Subcutaneous adipose tissue (tissue), 4 donors: Measurements from ENCODE around the gene RFX2. TPM values are rescaled to one million over a fixed set of nuclear protein-coding genes. Genes with fewer than 3 reads are reported as not detected.

Source experiments
- total RNA-seq, 4 donors: library from RNA; depleted of rRNA; stranded (reverse); fragments of >200 nt; gene quantifications; one replicate each; pipeline ENCODE4 v1.1.0, GENCODE V29; 2016
- TF ChIP-seq, protein P1 (sequence below): fragments of 450-650 bp; IDR thresholded peaks from one replicate; pipeline ENCODE4 v1.5.1; 2016; ENCODE audit warnings: low read depth, mild to moderate bottlenecking, control low read depth, antibody characterized with exemption, moderate library complexity

Gene RFX2
- total RNA-seq, 4 donors from 2014 or later: 2.9 to 8.9 (median 7.2) TPM

DNA sequence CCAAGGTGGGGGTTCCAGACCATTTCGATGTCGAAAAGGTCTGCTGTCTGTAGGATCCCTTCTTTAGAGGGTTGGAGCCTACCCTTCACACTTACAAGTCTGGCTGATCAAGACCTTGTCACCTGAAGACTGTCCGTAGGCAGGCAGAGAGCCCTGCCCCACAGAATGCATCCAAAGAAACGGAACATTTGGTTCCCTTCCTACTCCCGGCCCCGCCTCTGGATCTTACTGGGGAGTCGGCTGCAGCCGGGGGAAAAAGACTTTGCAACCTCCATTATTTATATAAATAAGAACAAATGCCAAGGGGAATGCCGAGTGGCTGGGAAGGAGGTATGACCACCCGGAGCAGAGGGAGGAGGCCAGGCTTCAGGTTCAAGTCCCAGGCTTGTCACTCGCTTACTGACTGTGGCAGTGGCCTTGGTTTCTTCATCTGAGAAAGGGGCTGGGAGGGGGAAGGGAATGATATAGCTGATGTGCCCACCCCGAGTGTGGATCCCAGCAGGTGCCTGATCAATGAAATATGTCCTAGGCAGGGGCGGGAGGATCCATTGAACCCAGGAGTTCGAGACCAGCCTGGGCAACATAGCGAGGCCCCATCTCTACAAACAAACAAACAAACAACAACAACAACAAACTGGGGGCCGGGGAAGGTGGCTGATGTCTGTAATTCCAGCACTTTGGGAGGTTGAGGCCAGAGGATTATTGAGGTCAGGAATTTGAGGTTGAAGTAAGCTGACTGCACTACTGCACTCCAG is 48.7 kb downstream of the RFX2 start:
- TF ChIP-seq, protein P1, sequence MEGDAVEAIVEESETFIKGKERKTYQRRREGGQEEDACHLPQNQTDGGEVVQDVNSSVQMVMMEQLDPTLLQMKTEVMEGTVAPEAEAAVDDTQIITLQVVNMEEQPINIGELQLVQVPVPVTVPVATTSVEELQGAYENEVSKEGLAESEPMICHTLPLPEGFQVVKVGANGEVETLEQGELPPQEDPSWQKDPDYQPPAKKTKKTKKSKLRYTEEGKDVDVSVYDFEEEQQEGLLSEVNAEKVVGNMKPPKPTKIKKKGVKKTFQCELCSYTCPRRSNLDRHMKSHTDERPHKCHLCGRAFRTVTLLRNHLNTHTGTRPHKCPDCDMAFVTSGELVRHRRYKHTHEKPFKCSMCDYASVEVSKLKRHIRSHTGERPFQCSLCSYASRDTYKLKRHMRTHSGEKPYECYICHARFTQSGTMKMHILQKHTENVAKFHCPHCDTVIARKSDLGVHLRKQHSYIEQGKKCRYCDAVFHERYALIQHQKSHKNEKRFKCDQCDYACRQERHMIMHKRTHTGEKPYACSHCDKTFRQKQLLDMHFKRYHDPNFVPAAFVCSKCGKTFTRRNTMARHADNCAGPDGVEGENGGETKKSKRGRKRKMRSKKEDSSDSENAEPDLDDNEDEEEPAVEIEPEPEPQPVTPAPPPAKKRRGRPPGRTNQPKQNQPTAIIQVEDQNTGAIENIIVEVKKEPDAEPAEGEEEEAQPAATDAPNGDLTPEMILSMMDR: no peak

DNA sequence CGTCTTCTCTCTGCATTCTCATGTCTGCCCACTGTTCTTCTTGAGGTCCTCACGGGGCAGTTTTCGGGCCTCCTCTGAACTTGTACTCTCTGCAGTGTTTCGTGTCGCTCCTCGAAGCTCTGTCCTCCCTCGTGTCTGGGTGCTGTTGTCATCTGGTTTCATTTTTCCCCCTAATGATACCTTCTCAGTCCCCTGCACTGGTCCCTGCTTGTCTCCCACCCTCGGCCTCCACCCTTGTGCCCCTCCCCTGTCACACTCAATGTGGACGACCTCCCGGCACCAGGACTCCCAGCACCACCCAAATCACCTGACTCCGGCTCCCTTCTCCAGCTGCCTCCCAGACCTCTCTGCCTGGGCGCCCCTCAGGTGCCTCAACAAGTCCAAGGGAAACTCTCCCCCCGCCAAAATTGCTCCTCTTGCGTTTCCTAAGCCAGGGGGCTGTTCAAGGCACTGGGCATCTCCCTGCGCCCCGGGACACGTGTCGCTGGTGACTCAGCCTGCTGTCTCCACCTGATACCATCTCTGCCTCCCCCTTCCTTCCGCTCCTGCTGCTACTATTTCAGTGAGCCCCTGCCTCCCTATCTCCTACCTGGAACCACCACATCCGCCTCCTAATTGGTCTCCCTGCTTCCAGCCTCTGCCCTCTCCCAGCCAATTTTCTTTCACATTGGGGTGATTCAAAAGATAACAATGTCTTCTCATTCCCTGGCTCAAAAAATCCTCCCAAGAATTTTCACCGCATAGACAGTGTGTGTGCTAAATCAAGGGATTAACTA is 49.5 kb downstream of the RFX2 start:
- TF ChIP-seq, protein P1: no peak

DNA sequence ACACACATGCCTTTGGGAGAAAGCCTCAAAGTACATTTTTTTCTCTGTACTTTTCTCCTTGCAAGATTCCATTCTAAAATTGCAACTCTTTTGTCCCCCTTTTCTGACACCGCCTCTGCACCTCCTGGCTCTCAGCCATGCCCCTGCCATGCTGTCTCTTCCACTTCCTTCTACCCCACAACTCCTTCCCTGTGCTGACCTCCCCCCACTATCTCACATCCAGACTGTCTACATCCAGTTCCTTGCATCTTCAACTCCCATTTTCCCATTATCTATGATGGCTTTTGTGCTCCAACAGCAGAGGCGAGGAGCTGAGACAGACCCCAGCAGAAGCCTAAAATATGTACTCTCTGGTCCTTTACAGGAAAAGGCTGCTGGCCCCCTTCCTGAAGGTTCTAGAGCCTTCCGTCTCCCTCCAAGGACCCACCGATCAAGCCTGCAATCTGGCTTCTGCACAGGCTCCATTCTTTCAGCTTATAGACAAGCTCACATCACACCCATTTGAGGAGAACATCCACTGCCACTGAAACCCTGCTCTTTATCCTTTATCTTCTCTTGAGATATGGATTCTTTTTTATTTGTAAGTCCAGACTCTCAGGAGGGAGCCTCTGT is 50.2 kb downstream of the RFX2 start:
- TF ChIP-seq, protein P1: no peak

DNA sequence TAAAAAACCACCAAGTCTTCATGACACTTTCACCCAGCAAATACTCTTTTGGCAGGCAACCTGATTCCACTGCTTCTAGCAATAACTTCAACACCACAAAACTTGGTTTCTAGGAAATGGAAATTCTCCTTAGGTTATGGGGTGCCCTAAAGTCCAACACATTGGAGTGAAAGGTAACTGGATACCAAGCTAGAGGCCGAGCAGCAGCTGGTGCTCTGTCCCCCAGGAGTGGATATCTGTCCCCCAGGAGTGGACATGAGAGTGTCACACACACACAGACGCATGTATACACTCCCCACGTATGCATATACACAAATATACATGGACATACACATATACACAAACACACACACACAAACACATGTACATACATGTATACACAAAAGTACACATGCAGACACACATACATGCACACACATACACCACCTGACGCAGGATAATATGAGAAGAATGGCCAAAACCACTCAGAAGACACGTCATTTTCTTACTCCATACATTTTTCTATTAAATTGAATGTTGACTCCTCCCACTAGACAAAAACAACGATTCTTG is 50.8 kb downstream of the RFX2 start:
- TF ChIP-seq, protein P1: no peak

DNA sequence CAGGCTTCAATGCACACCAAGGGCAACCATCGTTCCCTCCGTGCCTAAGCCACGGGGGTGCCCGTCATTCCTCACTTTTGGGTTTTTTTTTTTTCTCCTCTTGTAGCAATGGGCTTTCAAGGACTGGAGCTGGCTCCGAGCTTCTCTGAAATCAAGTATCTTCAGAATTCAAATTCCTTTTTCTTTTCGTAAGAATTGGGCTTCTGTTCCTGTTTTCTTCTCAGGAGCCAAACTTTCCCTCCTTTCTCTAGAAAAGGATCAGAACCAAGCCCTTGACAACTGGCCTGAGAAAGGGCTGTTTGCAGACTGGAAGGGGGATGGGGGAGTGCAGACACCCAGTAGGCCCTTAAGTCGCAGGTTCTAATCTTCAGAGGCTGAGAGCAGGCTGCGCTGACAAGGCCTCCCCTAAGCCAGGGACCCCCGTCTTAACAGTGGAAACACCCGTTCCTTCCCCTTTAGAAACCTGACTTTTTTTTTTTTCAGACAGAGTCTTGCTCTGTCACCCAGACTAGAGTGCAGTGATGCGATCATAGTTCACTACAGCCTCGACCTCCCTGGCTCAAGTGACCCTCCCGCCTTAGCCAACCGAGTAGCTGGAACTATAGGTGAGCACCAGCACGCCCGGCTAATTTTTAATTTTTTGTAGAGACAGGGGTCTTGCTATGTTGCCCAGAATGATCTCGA is 51.6 kb downstream of the RFX2 start:
- TF ChIP-seq, protein P1: no peak

DNA sequence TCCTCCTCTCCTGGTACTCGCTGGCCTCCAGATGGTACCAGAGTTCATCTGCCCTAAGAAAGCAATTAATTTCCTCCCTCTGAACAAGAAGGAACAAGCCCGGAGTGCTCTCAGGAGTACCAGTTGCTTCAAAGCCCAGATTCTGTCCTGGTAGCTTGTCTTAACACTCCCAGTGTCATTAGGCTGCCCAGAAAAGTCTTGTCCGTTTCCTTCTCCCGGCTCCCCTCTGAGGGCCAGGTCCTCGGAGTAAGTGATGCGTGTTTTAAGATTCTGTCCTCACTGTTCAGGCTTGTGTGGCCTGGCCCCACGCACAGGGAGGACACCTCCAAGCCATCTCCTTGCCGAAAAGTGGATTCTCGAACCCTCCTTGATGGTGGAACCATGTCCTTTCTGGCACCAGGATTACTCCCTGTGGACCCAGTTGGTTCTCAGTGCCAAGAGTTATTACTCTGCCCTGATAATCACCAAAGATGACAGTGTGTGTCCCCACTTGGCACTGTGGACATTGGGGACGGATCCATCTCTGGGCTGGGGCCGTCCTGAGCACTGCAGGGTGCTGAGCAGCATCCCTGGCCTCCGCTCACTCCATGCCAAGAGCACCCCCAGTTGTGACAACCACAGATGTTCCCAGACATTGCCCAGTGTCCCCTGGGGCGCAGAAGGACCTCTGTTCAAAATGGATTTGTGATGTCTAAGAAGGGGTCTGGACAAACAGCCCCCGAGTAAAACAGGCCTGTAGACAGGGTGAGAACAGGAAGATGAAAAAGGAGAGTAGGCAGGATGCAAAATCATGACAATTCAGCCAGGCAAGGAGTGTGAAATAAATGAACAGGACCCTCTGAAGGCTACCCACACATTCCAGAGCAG is 52.4 kb downstream of the RFX2 start:
- TF ChIP-seq, protein P1: no peak
